NCI-H1930 (cell line): ENCODE results near the gene WASHC2A.
"Not testable (repeated sequence)": the region's sequence is repeated elsewhere in the genome, so short reads cannot be mapped to it uniquely, and the experiment has no call there.

Experiments
- DNase-seq, 2 experiments: peaks; one replicate each; lab custom pipeline; 2025; lab: John Stamatoyannopoulos, UW

The WASHC2A gene

GRCh38 chr10:50145575-50145974, 77.8 kb downstream of the WASHC2A start:
- not testable (repeated sequence) for DNase-seq

GRCh38 chr10:50152792-50153272, 85.1 kb downstream of the WASHC2A start:
- DNase-seq: no peak

GRCh38 chr10:50157868-50158267, 90.1 kb downstream of the WASHC2A start:
- not testable (repeated sequence) for DNase-seq

- DNase-seq: not testable (repeated sequence)
These were observed 92.1 kb downstream of the WASHC2A start for GRCh38 chr10:50159856-50160255.

GRCh38 chr10:50165038-50165437, 97.3 kb downstream of the WASHC2A start:
- DNase-seq: not testable (repeated sequence)

- DNase-seq: not testable (repeated sequence)
These were observed 100.1 kb downstream of the WASHC2A start for GRCh38 chr10:50167833-50168232.

- not testable (repeated sequence) for DNase-seq
These were observed 101.8 kb downstream of the WASHC2A start for GRCh38 chr10:50169506-50169905.

GRCh38 chr10:50174788-50175525, 107.2 kb downstream of the WASHC2A start:
- not testable (repeated sequence) for DNase-seq
